IPS DF 4.7 (cell line): Measurements from ENCODE around the gene MYBPHL.

ENCODE experiments used
- DNase-seq: peaks from one replicate; pipeline ENCODE4 v3.0.0-alpha.2; 2013; ENCODE audit warnings: low spot score; ENCODE audit errors: extremely low read depth

MYBPHL gene

DNA sequence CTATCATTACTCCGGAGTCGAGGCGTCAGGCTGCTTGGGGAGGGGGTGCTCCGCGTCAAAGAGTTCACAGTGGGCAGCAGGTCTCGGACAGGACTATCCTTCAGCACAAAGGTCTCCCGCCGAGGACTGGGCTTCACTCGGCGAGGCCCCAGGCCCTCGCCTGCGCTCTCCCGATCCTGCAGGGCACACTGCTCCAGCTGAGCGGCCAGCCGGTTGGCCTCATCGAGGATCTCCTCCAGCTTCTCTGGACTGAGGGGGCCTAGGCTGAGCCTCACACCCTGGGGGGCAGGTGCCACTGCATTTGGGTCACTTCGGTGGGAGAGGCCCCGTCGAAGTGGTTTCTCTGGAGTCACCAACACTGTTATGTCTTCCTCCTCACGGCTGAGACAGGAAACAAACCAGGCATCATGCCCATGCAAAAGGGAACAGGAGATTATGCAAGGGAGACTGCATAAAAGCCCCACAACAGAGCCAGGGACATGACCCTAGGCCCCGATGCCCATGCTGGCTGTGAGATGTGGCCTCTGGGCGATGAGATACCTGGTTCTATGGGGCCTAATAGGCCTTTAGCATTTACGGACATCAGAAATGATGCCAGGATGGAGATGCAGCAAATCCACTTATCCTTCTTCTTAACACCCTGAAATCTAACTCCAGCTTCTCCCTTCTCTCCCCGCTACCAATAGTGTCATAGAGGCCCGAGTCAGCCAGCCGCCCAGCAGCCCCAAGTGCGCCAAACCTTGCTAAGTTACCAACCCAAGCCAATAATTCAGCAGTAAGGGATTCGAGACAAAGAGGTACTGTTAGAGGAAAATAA is 24.9 kb downstream of the MYBPHL start:
- DNase-seq: no peak

DNA sequence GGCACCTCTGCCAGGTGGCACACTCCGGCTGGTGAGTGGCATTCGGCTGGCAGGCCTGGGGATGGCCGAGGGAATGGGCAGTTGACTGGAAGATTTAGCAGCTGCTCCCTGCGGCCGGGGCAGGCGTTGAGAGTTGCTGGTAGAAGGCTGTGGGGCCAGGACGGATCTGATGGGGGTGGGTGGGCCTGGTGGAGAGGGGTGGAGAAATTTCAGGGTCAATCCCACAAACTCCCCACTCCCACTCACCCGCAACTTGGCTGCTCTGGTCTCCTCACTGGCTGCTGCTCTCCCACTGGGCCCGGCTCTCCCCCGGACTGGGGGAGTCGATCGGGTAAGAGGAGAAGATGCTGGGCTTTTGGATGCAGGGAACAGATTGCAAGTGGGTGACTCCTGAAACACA is 25.9 kb downstream of the MYBPHL start:
- no peak for DNase-seq

DNA sequence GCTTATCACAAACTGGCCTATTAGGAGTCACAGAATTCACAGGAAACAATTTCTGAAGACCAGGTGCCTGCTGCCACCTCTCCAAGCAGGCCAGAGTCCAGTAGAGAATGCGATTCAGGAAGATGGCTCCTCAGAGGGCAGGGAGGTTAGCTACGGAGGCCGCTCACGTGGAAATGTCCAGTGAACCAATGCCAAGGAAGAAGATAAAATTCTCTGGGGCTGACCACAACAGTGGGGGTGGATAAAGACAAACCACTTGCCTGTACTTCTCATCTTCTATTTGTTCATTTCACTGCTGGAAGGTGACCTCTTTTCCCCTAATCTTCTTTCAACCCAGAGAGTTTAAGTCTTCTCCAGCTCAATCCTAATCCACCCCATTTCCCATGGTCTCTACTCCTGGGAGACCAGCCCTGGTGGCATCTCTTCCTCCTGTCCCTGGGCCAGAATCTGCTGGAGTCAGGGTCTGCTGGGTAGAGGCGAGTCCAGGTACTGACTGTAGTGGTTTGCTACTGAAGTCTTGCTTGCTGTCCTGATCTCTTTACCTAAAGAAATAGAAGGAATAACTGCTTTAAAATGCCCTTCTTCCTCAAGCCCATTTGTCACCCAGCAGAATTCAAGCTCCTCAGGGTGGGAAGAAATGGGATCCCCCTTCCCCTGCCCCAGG is 27.1 kb downstream of the MYBPHL start:
- no peak for DNase-seq

DNA sequence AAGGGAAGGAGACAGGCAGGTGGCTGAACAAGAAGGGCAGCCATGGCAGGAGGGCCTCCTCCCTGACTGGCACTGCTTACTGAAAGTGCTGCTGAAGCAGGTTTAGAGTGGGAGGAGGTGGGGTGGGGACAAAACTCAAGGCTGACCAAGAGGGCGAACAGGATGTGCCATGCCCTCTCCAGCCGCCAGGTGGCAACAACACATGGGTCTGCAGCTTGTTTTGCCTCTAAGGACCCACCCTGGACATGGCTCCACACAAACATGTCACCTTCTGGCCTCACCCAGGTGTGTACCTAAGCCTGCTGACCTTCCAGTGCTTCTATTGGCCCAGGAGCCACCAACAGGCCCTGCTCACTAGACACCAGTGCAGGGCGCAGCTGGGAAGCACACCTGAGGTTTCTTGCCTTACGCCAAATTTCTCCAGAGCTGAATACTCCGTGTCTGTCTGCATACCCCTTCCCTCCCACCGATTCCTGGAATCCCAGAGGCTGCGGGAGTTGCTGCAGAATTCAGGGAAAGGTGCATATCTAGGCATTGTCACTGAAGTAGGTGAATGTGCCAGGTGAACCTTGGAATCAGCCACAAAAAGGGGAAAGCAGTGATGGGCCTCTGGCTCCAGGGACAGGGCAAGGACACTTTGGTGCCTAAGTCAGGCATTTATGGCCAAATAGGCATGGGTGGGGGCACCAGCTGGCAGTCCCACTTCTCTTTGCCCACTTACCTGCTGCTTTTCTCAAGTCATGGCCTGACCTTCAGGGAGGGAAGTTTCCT is 29.2 kb downstream of the MYBPHL start:
- peak; percentile 56 for DNase-seq

DNA sequence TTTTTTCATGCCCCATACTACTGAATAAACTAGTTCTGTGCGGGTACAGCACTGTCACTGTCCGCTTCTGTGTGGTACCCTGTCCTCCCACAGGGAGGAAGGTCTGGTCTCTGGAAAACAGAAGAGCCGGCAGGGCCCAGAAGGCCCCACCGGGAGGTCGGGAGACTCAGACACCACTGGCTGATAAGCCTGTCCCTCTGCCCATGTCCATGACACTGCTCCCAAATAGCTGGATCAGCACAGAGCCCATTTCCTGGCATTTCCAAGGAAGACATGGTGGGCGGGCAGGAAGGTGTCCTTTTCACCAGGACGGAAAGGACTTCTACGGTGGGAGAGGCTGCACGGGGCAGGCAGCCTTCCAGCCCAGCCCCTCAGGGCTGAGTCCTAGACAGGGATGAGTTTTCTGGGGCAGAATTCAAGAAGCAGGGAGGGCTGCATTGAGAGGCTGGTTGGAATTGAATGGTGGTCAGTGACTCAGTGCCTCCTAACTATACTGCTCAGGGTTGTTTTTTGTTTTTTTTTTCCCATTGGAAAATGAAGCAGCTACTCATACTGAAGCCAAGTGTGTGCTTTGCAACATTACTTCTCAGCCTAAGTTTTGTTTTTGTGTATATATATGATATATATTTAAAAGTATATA is 31.0 kb downstream of the MYBPHL start:
- no peak for DNase-seq

DNA sequence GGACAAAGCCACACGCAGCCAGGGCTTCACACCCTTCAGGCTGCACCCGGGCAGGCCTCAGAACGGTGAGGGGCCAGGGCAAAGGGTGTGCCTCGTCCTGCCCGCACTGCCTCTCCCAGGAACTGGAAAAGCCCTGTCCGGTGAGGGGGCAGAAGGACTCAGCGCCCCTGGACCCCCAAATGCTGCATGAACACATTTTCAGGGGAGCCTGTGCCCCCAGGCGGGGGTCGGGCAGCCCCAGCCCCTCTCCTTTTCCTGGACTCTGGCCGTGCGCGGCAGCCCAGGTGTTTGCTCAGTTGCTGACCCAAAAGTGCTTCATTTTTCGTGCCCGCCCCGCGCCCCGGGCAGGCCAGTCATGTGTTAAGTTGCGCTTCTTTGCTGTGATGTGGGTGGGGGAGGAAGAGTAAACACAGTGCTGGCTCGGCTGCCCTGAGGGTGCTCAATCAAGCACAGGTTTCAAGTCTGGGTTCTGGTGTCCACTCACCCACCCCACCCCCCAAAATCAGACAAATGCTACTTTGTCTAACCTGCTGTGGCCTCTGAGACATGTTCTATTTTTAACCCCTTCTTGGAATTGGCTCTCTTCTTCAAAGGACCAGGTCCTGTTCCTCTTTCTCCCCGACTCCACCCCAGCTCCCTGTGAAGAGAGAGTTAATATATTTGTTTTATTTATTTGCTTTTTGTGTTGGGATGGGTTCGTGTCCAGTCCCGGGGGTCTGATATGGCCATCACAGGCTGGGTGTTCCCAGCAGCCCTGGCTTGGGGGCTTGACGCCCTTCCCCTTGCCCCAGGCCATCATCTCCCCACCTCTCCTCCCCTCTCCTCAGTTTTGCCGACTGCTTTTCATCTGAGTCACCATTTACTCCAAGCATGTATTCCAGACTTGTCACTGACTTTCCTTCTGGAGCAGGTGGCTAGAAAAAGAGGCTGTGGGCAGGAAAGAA is 32.0 kb downstream of the MYBPHL start:
- no peak for DNase-seq

DNA sequence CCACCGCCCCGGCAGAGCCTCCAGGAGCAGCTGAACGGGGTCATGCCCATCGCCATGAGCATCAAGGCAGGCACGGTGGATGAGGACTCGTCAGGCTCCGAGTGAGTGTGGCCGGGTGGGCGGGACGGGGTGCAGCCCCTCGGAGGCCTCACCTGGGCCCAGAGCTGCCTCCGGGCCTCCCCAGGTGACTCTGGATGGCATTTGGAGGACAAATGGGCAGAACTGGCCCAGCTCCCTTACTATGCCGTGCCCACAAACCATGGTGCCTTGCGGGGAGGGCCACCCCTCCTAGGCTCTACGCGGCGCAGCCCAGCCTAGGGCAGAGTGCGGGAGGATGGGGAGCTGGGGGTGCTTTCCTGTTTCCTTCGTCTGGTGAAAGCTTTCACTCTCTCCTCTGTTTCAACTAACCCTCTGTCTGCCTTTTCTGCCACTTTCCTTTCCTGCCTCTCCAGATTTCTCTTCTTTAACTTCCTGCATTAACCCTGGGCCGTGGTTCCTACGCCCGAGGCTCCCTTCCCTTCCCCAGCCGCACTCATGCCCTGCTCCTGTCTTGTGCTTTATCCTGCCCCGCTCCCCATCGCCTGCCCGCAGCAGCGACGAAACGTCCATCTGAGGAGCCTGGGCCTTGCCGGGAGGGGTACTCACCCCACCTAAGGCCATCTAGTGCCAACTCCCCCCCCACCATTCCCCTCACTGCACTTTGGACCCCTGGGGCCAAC is 33.1 kb downstream of the MYBPHL start:
- DNase-seq: no peak

DNA sequence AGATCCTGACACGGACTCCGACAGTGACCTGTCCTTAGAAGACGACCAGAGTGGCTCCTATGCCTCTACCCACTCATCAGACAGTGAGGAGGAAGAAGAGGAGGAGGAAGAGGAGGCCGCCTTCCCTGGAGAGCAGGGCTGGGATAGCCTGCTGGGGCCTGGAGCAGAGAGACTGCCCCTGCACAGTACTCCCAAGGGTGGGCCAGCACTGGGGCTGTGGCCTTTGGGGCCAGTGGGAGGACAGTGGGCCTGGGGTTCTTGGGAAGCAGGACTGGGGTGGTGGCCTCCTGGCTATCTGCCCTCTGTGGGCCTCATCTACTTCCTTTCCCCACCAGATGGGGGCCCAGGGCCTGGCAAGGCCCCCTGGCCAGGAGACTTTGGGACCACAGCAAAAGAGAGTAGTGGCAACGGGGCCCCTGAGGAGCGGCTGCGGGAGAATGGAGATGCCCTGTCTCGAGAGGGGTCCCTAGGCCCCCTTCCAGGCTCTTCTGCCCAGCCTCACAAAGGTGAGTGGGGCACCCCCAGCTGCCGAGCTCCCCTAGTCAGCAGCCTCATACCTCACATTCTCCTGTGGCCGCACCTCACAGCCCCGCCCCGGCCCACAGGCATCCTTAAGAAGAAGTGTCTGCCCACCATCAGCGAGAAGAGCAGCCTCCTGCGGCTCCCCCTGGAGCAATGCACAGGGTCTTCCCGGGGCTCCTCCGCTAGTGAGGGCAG is 33.8 kb downstream of the MYBPHL start:
- DNase-seq: no peak

DNA sequence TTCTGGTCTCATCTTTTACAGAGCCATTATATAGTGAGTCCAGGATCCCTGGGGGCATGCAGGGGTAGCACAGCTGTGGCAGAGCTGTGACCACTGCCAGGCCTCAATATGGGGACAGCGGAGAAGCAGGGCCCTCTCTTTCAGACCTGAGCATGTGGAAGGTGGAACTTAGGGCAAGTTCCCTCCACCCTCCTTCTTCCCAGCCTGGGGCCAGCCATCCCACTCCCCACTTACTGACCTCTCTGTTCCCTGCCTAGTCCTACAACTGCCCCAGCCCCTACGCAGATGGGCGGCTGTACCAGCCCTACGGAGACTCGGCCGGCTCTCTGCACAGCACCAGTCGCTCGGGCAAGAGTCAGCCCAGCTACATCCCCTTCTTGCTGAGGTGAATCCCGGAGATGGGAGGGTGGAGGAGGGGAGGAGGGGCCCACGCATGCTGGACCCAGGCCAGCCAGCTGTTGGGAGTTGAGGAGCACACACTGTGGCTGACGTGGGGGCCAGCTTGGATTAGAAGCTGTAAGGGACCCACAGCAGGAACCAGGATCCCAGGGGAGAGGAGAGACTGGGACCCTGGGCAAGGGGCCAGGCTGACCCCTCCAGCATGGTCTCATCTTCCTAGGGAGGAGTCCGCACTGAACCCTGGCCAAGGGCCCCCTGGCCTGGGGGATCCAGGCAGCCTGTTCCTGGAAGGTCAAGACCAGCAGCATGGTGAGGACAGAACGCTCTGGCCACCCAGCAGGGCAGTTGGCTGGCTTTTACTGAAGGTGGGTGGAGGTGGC is 34.6 kb downstream of the MYBPHL start:
- no peak for DNase-seq

DNA sequence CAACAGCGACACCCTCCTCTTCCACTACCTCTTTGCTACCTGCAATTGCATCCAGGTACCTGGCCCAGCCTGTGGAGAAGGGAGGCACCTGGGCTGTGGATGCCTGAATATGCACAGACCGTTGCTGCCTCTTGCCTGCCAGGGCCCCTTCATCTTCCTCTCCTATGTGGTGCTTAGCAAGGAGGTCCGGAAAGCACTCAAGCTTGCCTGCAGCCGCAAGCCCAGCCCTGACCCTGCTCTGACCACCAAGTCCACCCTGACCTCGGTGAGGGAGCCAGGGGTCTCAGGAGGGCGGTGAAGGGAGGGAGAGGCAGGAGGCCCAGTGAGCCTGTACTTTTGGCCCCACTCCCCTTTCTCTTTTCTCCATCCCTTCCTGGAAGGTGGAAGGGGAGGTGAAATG is 35.4 kb downstream of the MYBPHL start:
- no peak for DNase-seq

DNA sequence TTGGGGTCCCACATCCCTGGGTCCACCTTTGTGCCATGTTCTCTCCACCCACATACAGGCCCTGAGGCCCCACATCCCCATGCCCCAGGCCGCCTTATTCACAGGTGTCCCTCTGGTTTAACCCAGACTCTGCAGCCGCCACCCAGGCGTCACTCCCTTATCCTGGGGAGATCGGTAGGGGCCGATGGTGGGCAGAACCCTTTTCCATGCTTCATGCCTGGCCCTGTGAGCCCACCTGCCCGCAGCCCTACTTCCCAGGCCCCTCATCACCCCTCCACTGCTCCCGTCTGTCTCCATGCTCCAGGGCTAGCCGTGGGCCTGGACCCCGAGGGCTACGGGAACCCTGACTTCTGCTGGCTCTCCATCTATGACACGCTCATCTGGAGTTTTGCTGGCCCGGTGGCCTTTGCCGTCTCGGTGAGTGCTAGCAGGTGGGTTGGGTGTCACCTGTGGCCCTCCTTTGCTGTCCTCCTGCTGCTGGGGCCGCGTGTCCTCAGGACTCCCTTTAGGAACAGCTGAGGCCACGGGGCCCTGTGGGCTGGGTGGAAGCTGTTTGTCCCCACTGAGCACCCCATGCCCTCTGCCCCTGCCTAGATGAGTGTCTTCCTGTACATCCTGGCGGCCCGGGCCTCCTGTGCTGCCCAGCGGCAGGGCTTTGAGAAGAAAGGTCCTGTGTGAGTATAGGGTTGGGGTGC is 36.0 kb downstream of the MYBPHL start:
- DNase-seq: no peak

DNA sequence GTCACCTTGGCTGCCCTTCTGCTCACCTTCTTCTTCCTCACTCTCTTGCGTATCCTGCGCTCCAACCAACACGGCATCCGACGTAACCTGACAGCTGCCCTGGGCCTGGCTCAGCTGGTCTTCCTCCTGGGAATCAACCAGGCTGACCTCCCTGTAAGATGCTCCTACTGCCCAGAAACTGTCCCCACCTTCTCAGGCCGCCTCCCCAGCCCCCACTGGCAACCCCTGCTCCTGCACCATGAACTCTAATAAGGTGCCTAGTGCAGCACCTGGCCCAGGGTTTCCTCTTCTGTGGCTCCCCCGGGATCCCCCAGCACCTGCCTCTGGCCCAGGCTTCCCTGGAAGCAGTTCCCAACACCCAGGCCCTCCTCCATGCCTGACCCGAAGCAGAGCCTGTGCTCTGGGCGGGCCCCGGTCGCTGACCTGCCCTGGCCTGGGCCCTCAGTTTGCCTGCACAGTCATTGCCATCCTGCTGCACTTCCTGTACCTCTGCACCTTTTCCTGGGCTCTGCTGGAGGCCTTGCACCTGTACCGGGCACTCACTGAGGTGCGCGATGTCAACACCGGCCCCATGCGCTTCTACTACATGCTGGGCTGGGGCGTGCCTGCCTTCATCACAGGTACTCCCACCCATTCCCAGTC is 36.7 kb downstream of the MYBPHL start:
- DNase-seq: no peak

DNA sequence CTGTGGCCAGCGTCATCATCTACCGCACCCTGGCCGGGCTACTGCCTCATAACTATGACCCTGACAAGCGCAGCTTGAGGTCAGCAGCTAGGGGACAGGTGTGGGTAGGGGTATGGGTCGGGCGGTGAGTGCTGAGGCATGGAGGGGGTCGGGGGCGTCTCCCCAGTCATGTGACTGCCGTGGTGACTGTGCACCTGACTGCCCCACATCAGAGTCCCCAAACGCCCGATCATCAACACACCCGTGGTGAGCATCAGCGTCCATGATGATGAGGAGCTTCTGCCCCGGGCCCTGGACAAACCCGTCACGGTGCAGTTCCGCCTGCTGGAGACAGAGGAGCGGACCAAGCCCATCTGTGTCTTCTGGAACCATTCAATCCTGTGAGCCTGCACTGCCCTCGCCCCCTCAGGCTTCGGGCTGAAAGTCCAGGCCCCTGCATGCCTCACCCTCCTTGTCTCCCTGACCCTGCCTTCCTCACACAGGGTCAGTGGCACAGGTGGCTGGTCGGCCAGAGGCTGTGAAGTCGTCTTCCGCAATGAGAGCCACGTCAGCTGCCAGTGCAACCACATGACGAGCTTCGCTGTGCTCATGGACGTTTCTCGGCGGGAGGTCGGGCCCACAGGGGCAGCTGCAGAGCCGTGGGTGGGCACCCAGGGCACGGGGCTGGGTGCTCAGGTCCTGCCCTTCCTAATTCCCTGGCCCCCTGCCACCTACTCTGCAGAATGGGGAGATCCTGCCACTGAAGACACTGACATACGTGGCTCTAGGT is 37.4 kb downstream of the MYBPHL start:
- no peak for DNase-seq

DNA sequence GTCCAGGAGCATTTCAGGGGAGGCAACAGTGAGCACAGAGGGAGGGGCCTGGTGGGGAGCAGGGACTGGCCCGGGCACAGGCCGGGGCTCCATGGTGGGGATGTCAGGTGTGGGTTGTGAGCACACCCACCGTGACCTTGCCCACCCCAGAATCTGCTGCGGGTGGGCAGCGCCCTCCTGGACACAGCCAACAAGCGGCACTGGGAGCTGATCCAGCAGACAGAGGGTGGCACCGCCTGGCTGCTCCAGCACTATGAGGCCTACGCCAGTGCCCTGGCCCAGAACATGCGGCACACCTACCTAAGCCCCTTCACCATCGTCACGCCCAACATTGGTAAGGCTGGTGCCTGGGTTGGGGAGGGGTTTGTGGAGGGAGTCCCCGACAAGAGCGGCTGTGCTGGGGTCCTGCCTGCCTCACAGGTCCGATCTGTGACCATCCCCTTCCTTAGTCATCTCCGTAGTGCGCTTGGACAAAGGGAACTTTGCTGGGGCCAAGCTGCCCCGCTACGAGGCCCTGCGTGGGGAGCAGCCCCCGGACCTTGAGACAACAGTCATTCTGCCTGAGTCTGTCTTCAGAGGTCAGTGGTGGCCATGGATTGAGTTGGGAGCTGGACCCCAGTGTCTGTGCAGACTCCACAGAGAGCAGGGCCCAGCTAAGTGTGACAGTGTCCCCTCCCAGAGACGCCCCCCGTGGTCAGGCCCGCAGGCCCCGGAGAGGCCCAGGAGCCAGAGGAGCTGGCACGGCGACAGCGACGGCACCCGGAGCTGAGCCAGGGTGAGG is 38.2 kb downstream of the MYBPHL start:
- no peak for DNase-seq

DNA sequence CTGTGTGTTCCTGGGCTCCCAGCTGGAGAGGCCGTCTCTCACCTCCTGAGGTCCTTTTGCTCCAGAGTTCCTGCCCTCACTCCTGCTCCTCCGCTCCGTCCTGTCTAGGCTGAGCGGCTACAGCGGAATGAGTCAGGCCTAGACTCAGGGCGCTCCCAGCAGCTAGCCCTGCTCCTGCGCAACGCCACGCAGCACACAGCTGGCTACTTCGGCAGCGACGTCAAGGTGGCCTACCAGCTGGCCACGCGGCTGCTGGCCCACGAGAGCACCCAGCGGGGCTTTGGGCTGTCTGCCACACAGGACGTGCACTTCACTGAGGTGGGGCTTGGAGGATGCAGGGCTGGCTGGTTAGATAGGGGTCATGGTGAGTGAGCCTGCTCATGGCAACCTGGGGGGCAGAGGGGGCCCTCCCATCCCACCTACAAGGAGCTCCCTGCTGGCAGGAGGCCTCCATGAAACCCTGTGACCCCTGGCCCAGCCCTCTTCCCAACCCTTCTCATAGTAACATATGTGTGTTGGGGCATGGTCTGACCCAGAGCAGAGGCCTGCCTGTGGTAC is 39.0 kb downstream of the MYBPHL start:
- DNase-seq: no peak

DNA sequence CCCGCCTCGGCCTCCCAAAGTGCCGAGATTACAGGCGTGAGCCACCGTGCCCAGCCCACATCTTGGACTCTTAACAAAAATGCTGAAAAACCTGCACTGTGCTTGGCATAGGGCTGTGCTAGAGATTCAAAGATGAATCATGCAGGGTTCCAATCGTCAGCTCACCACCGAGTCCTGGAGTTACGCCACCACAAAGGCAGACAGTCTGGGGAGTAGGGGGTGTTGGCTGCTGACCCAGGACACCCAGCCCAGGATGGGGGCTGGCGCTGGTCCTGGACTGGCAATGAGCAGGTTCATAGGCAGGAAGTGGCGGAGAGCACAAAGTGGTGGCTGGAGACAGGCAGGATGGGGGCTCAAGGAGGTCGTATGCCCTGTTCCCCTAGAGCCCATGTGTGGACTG is 39.8 kb downstream of the MYBPHL start:
- no peak for DNase-seq
